Testis (tissue), 2 donors: Measurements from ENCODE around the gene ITGAE.

Experiments used
- CTCF ChIP-seq, 3 experiments: fragments of 450-650 bp in 2 of 3; fragments of 200-600 bp in 1 of 3; sonication (generic) in 1 of 3; IDR thresholded peaks; one replicate each; pipeline ENCODE4 v1.5.1; 2016 to 2019; ENCODE audit warnings: antibody characterized with exemption in 3 of 3, mild to moderate bottlenecking in 2 of 3, moderate library complexity in 1 of 3
- POLR2A ChIP-seq: fragments of 450-650 bp; IDR thresholded peaks from one replicate; pipeline ENCODE4 v1.6.1; 2017; ENCODE audit warnings: antibody characterized with exemption, mild to moderate bottlenecking, moderate library complexity

GRCh38 chr17:3800362-3801271 lies at the start of gene ITGAE:
- TF ChIP-seq CTCF (IDR thresholded peaks at IDR 0.05): no peak
- TF ChIP-seq POLR2A: no peak
